Right lobe of liver (tissue), 6 donors: ENCODE data around the gene VGLL4. TPM values are rescaled to one million over a fixed set of nuclear protein-coding genes. Genes with fewer than 3 reads are reported as not detected.

Experiments
- ATAC-seq, 4 donors: fragments of 200-7000 bp; cut with Tn5 transposase; one replicate each; pipeline ENCODE4 v1.9.1; 2020; ENCODE audit warnings: mild to moderate bottlenecking in 4 of 4, moderate library complexity in 4 of 4
- DNase-seq, 3 donors: peaks; one replicate each; pipeline ENCODE4 v3.0.0-alpha.2; 2020
- H3K27ac ChIP-seq, 3 donors: fragments of 200-600 bp; one replicate each; pipeline ENCODE4 v1.8.0; 2022
- H3K27me3 ChIP-seq, 2 donors: fragments of 200-600 bp; one replicate each; pipeline ENCODE4 v1.8.0; 2022
- H3K36me3 ChIP-seq, 4 donors: fragments of 200-600 bp; sonication (generic) in 1 of 4; one replicate each; pipeline versions ENCODE4 v1.5.1 to v1.8.0; 2017 to 2022; ENCODE audit warnings: control low read depth in 1 of 4
- H3K4me1 ChIP-seq, 4 donors: fragments of 200-600 bp; sonication (generic) in 1 of 4; one replicate each; pipeline versions ENCODE4 v1.5.1 to v1.8.0; 2017 to 2022; ENCODE audit warnings: control low read depth in 1 of 4
- H3K4me3 ChIP-seq, 3 donors: fragments of 200-600 bp; one replicate each; pipeline ENCODE4 v1.8.0; 2022
- H3K9me3 ChIP-seq, 4 donors: fragments of 200-600 bp; sonication (generic) in 1 of 4; one replicate each; pipeline versions ENCODE4 v1.5.1 to v1.8.0; 2017 to 2022; ENCODE audit warnings: control low read depth in 1 of 4
- POLR2A ChIP-seq: fragments of 450-650 bp; IDR thresholded peaks from one replicate; pipeline ENCODE4 v1.6.1; 2017; ENCODE audit warnings: antibody characterized with exemption, mild to moderate bottlenecking
- WGBS: methylation state at CpG from one replicate; pipeline ENCODE4 v1.1.6; 2018; ENCODE audit warnings: low coverage, low lambda C conversion rate; ENCODE audit not compliant: insufficient coverage; ENCODE audit errors: missing lambda C conversion rate; 5-methylcytosine and 5-hydroxymethylcytosine counted together
- intact Hi-C, 2 donors: fragments of 100-400 bp; cut with DNase I; formaldehyde crosslinking; loops; one replicate each; pipeline versions ENCODE4 v1.11.2 to v1.14.1; 2022
- total RNA-seq, 6 experiments: library from RNA; depleted of rRNA in 2 of 6; stranded (reverse); fragments of >200 nt in 2 of 6; fragmentation: NEBNext Ultra II Directional in 3 of 6; extraction: Animal tissue kit (Norgen Biotek cat#: 25700) in 3 of 6; gene quantifications; one replicate each; pipeline versions ENCODE4 v1.1.0 to v1.2.4, GENCODE V29; 2016 to 2023
- TF ChIP-seq, protein P1 (sequence below), 4 donors: fragments of 200-600 bp in 3 of 4; fragments of 450-650 bp in 1 of 4; IDR thresholded peaks; one replicate each; pipeline versions ENCODE4 v1.5.1 to v1.8.0; 2016 to 2022; ENCODE audit warnings: antibody characterized with exemption in 4 of 4, mild to moderate bottlenecking in 2 of 4
- donor health status: DM: no; HTN: yes; CAD: no.
- donor health status: DM: no; HTN: no; CAD: no.
- donor health status: DM: no; HTN: no; CAD: no.
- donor health status: DM: no; HTN: yes; CAD: no.
- donor health status: DM: no; HTN: yes; CAD: no.

VGLL4 gene
- total RNA-seq, 6 experiments from 2014 or later: 10.4 to 22.4 (median 15.2) TPM

DNA sequence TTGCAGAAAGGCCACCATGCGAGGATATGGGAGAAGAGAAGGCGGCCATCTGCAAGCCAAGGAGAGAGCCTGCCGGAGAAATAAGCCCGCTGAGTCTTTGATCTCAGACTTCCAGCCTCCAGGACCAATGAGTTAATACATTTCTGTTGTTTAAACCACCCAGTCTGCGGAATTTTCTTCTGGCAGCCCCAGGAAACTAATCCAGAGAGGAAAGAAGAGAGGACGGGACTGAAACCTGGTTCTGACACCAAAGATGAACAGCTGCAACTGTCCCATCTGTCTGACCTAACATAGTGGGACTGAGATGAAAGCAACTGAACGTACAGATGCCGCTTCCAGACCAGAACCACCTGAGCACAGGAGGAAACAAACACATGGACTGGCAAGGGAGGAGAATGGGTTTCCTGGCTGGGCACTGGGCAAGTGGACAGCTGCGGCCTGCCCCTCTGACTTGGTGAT lies 32.3 kb downstream of the VGLL4 start:
- Histone ChIP-seq H3K36me3 (no peaks in the 10 kb centered on the region), H3K27ac (no peak overlapping the region), H3K9me3 (no peaks in the 10 kb centered on the region), H3K4me3 (no peak overlapping the region), H3K27me3 (no peaks in the 10 kb centered on the region), H3K4me1 (peaks cover 0 to 12% (median 5%) of the 10 kb centered on the region in 4 donors)
- no peak for DNase-seq
- intact Hi-C loops: no loop called here
- WGBS: 96% methylated on average over 8 of the region's 9 CpGs
- TF ChIP-seq, protein P1, sequence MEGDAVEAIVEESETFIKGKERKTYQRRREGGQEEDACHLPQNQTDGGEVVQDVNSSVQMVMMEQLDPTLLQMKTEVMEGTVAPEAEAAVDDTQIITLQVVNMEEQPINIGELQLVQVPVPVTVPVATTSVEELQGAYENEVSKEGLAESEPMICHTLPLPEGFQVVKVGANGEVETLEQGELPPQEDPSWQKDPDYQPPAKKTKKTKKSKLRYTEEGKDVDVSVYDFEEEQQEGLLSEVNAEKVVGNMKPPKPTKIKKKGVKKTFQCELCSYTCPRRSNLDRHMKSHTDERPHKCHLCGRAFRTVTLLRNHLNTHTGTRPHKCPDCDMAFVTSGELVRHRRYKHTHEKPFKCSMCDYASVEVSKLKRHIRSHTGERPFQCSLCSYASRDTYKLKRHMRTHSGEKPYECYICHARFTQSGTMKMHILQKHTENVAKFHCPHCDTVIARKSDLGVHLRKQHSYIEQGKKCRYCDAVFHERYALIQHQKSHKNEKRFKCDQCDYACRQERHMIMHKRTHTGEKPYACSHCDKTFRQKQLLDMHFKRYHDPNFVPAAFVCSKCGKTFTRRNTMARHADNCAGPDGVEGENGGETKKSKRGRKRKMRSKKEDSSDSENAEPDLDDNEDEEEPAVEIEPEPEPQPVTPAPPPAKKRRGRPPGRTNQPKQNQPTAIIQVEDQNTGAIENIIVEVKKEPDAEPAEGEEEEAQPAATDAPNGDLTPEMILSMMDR (IDR thresholded peaks at IDR 0.05): no peak
- TF ChIP-seq POLR2A: no peak
- no peak for ATAC-seq

DNA sequence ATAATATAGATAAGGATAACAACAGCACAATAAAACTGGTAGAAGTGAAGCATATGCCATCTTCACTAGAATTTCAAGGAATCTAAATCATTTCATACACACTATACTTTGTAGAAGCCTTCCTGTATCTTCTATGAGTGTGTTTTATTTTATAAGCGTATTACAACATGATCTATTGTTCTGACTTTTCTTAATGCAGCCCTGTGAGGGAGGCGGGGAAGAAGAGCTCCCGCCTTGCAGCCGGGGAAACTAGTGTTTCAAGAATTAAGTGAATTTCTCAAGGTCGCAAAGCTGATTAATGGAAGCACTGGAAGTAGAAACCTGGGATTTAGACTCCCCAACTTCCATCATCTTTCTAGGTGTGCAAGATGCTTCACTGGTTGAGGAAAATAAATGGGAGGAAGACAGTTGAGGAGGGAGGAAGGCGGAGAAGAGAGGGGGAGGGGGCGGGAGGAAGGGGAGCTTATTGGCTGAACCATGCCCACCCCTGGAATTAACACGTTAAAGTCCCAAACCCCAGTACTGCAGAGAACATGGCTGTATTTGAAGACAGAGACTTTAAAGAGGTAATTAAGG lies 32.9 kb downstream of the VGLL4 start:
- Histone ChIP-seq H3K9me3 (no peaks in the 10 kb centered on the region), H3K27ac (no peak overlapping the region), H3K36me3 (no peaks in the 10 kb centered on the region), H3K27me3 (no peaks in the 10 kb centered on the region), H3K4me1 (peaks cover 0 to 12% (median 5%) of the 10 kb centered on the region in 4 donors), H3K4me3 (no peak overlapping the region)
- intact Hi-C loops: no loop called here
- ATAC-seq (no peak), DNase-seq (no peak)
- TF ChIP-seq, protein P1 (IDR thresholded peaks at IDR 0.05): no peak
- TF ChIP-seq POLR2A: no peak
- 84% methylated on average over 8 of the region's 8 CpGs for WGBS

DNA sequence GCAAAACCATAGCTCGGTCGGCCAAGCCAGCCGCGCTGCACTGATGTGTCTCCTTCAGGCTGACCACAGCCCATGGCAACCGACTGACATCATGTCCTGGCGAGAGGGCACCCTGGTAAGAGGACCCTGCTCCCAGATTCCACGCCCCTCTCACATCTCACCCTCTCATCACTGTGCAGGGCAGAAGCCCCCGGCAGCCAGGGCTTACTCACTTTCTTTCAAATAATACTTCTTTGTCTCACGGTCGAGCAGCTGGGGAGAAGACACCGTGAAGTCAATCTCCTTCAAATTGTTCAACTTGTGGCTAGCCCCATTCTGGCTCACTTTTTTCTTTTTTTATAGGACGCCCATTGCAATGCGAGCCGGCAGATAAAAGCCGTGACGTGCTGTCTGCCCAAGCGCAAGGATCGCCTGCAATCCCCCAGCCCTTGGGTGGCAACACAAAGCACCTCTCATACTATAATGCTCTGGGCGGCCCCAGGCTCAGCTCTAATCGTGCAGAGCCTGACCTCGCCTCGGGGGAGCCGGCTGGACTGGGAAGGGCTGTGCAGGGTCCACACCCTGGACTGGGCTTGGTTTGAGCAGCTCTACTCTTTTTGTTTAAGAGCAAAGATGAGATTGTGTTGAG lies 33.6 kb downstream of the VGLL4 start:
- Histone ChIP-seq H3K27ac (no peak overlapping the region), H3K4me1 (peaks cover 0 to 12% (median 5%) of the 10 kb centered on the region in 4 donors), H3K9me3 (no peaks in the 10 kb centered on the region), H3K27me3 (no peaks in the 10 kb centered on the region), H3K4me3 (no peak overlapping the region), H3K36me3 (no peaks in the 10 kb centered on the region)
- TF ChIP-seq, protein P1 (IDR thresholded peaks at IDR 0.05): no peak
- no peak for TF ChIP-seq POLR2A
- ATAC-seq: no peak
- WGBS: 92% methylated on average over 17 of the region's 23 CpGs
- no peak for DNase-seq
- intact Hi-C loops: no loop called here

DNA sequence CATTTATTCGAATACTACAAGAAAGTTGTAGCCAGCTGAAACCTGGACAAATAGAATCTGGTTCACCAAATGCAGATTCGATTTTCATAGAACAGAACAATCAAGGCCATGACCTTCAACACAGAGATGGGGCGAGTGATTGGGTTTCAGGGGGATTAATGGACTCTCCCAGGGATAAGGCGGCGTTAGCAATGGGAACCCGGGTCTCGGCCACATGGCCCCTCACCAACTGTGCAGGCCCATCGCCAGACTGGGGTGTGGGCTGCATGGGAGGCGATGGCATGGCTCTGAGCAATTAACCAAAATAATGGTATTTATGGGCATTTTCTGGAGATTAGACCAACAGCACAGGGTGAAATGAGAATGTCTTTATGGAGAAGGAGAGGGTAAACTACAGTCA lies 34.2 kb downstream of the VGLL4 start:
- H3K4me1 ChIP-seq: peaks cover 0 to 12% (median 5%) of the 10 kb centered on the region in 4 donors
- no peaks in the 10 kb centered on the region for H3K36me3 ChIP-seq
- WGBS: 91% methylated on average over 9 of the region's 9 CpGs
- no peaks in the 10 kb centered on the region for H3K27me3 ChIP-seq
- no peak for DNase-seq
- intact Hi-C loops: no loop called here
- ATAC-seq: no peak
- H3K9me3 ChIP-seq: no peaks in the 10 kb centered on the region
- H3K4me3 ChIP-seq: no peak overlapping the region
- H3K27ac ChIP-seq: no peak overlapping the region
- TF ChIP-seq, protein P1 (IDR thresholded peaks at IDR 0.05): no peak
- TF ChIP-seq POLR2A: no peak
